Measurements from ENCODE around the gene RFX2.

- no peak for TF ChIP-seq CTCF (IDR thresholded peaks at IDR 0.05)
- TF ChIP-seq POLR2A (IDR thresholded peaks at IDR 0.05): no peak
- TF ChIP-seq EP300 (IDR thresholded peaks at IDR 0.05): no peak
Observed at GRCh38 chr19:6042776-6043726, 67.2 kb downstream of the RFX2 start.

Data from ovary (tissue), 3 donors.